Left kidney (tissue), 2 donors: ENCODE data around the gene TMEM269. TPM values are rescaled to one million over a fixed set of nuclear protein-coding genes. Genes with fewer than 3 reads are reported as not detected.

Source experiments
- DNase-seq: peaks from one replicate; pipeline ENCODE4 v3.0.0-alpha.2; 2013
- polyA plus RNA-seq: library from polyadenylated mRNA; unstranded; fragments of 120-200 nt; gene quantifications from one replicate; pipeline ENCODE4 v1.2.1, GENCODE V29; 2013; ENCODE audit not compliant: insufficient read length

TMEM269 gene
- polyA plus RNA-seq, 1 donor: 1.3 TPM

- DNase-seq: no peak
Observed at GRCh38 chr1:42848823-42849537, 64.2 kb downstream of the TMEM269 start.

GRCh38 chr1:42849944-42850343 is 65.2 kb downstream of the TMEM269 start:
- no peak for DNase-seq

Other genes with a start within 250 kb of the TMEM269 start
- gene PPIH, start 126.6 kb upstream of the TMEM269 start, polyA plus RNA-seq: 59.6 TPM
- 630 TPM for gene YBX1, start 102.6 kb upstream of the TMEM269 start, polyA plus RNA-seq
- gene CLDN19, start 44.8 kb upstream of the TMEM269 start, polyA plus RNA-seq: 83.3 TPM
- gene P3H1, start 18.0 kb upstream of the TMEM269 start, polyA plus RNA-seq: 73.6 TPM
- gene C1orf50, start 17.7 kb upstream of the TMEM269 start, polyA plus RNA-seq: 14.4 TPM
- gene ERMAP, start 32.1 kb downstream of the TMEM269 start, polyA plus RNA-seq: 26.7 TPM
- gene SVBP, start 32.4 kb downstream of the TMEM269 start, polyA plus RNA-seq: 60.0 TPM
- 21.2 TPM for gene ZNF691, start 61.6 kb downstream of the TMEM269 start, polyA plus RNA-seq
- gene SLC2A1, start 173.9 kb downstream of the TMEM269 start, polyA plus RNA-seq: 31.7 TPM